NCI-H2081 treated with DMSO at 0.1 percent for 48 hours (cell line): ENCODE results near the gene ST7L.

ENCODE experiments used
- DNase-seq: peaks from one replicate; lab custom pipeline; 2025; lab: John Stamatoyannopoulos, UW

The ST7L gene

DNA sequence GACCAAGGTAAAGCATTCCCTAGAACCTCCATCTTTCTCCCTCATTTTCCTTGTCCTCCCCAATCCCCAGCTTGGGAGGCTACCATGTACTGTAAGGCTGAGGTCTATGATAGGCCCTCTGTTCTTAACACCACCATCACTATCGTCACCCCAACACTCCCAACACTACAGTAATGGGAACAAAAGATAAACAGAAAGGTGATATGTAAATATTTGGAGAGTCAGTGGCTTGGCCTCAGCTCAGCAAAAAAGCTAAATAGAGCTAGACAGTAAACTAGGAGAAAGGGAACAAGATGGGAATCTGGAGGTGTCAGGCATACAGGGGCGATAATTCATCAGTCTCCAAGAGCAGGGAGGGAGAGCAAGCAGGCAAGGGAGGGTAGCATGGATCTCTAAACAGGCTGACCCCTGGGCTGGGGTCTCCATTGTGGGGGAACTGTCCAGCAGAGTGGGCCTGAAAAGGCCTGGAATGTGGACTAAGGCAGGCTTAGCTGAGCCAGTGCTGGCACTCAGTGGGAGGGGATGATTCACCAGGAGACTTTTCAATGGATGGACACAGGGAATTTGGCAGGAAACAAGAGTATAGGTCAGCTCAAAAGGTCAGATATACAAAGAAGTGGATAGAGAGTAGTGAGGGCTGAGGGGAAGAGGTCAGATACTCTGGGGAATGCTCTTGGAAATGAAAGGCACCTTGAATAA is 103.5 kb downstream of the ST7L start:
- no peak for DNase-seq

- DNase-seq: no peak
Observed at GRCh38 chr1:112514901-112515300, 104.0 kb downstream of the ST7L start.

GRCh38 chr1:112513112-112513870 is 105.7 kb downstream of the ST7L start:
- no peak for DNase-seq

DNA sequence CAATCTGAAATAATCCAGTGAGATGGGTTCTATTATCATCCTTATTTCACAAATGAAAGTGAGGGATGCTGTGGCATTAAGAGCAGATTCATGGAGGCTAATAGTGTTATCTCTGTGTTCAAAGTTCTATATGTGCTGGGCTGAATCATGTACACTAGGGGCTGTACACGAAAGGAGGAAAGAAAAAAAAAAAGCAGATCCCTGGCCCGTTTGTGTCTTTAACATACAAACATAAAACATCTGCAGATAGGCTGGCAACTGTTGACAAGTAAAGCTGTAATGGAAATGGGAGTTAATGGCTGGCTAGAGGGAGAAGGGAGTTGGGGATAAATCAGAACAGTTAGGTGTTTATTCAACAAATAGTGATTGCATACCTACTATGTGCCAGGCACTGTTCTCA is 107.0 kb downstream of the ST7L start:
- no peak for DNase-seq

DNA sequence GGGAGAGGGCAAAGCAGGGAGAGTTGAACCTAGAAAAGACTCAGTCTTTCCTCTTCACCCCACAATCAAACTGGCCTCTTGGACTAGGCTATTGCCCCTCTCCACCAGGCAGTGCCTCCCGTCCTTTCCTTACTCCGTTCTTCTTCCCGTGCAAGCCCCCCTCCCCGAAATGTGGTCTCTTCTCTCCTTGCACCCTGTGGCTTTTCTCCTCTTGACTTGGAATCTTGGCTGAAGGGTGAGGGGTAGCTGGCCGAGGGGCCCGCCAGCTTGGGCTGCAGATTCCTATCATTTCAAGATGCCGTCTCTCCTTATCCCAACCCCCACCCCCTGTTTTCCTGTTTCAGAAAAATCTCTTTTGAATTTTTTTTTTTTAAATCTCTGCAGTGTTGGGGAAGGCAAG is 108.6 kb downstream of the ST7L start:
- DNase-seq: no peak

- DNase-seq: no peak
Observed at GRCh38 chr1:112509660-112510178, 109.2 kb downstream of the ST7L start.

DNA sequence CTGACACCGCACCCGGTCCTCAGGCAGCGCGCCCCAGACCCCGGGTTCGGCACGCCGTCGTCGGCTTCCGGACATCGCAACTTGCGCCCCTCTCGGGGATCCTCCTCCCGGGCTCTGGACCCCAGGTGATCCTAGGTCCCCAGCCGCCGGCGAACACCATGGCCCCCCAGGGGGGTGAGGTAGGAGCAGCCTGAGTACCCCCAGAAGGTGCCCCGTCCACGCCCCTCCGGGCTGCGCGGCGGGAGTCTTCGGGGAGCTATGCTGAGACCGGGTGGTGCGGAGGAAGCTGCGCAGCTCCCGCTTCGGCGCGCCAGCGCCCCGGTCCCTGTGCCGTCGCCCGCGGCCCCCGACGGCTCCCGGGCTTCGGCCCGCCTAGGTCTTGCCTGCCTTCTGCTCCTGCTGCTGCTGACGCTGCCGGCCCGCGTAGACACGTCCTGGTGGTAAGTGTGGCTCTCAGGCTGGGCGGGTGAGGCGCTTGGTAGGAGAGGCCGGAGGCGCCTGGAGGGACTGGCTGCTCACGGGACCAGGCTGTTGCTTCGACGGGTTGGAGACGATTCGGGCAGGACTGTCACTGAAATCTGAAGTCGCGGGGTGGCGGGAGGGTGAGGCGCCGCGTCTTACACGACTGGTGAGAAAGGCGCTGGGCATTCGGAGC is 109.8 kb downstream of the ST7L start:
- DNase-seq: no peak

DNA sequence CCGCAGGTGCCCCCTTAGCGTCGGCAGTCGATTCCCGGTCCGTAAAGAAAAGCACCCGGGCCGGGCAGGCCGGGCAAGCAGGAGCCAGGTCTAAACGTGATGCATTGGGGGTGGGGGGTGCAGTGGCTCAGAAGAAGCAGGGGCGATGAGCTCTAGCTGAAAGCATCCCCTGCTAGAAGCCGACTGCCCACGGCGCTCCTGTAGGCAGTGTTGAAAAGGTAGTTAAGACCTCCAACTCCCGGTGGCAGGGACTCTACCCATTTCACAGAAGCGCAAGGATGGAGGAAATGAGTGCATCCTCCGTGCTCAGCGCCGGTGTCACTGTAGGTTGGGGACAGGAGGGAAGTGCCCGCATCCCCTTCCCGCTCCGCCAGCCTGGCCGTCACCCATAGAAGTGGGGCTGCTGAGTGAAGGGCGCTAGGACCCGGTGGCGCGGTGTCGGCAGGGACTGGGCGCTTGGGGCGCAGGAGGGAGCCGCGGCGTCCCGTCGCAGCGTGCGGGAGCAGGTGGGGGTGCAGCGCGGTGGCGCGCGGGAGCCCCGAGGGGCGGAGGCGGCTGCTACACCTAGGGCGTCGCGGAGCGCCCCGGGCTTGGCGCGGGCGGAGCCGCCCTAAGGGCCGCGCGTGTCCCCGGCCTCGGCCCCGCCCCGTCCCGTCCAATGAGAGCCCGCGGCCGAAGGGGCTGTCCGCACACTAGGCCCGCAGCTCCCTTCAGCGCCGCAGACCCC is 110.5 kb downstream of the ST7L start, which contains the start of gene WNT2B:
Gene WNT2B (plus strand): TSS at position 688 of the 727 bp plus-strand sequence. CDS start 298 bp downstream, outside the sequence.
- no peak for DNase-seq

DNA sequence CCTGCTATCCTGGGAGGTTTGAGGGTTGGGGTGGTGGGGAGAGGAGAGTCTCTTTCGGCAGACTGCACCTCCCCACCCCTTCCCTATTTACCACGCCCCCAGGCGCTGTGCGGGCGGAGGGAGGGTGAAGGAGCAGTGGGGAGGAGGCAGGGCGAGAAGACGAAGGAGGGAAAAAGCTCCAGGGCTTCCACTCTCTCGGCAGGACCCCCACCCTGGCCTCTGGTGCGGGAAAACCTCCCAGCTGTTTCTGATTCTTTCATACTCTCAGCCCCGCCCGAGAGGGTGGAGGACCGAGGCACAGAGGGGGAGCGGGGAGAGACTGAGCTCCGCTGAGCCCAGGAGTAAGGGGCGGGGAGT is 111.0 kb downstream of the ST7L start:
- DNase-seq: no peak

GRCh38 chr1:112507336-112507735 is 111.6 kb downstream of the ST7L start:
- no peak for DNase-seq

GRCh38 chr1:112506731-112507130 is 112.2 kb downstream of the ST7L start:
- no peak for DNase-seq

- no peak for DNase-seq
Observed at GRCh38 chr1:112506306-112506705, 112.6 kb downstream of the ST7L start.

- DNase-seq: no peak
Observed at GRCh38 chr1:112505878-112506277, 113.1 kb downstream of the ST7L start.

DNA sequence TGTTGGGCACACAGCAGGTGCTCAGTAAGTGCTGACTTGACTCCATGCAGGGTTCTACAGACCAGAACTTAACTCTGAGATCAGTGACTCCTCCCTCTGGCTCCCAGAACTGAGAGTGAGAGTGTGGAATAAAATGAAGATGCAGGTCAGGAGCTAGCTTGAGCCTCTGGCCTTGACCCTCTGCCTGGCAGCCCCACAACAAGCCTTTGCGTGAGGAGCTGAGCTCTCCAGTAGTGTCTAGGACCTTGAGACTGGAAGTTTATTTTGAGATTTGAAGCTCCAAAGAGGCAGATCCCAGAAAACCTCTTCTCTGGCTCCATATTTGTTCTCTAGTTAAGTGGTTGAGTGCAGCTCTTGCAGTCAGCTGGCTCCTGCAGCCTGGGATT is 113.5 kb downstream of the ST7L start:
- no peak for DNase-seq

DNA sequence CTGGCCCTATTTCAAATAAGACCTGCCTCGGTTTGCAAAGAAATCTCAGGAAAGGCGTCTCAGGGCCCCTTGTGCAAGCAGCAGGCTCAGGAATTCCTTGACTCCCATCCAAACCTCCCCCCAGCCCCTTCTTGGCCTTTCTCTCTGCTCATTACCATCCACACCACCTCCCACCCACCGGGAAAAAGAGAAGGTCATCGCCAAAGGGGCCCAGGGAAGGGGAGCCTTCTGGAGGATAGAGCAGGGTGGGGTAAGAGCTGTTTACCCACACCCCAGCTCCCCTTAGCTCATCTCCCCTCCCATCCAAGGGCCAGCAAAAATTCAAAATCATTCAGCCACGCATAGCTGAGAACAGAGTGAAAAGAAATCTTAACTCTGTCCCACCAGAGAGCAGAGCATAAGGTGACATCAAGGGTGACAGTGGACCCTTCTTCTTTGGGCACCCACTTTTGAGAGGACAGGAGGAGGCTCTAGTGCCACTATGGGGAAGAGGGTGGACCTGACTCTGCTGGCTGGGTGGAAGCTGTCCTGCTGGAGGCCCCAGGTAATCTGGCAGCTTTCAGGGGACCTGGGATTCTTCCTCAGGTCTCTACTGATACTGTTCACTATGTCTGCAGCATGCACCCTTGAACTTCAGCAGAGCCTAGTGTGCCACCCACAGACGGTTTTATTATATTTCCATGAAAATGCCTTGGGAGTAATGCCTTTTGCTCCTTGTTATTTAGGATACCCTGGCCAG is 114.1 kb downstream of the ST7L start:
- DNase-seq: no peak

GRCh38 chr1:112504001-112504660 is 114.8 kb downstream of the ST7L start:
- DNase-seq: no peak

GRCh38 chr1:112502826-112503225 is 116.1 kb downstream of the ST7L start:
- no peak for DNase-seq

DNA sequence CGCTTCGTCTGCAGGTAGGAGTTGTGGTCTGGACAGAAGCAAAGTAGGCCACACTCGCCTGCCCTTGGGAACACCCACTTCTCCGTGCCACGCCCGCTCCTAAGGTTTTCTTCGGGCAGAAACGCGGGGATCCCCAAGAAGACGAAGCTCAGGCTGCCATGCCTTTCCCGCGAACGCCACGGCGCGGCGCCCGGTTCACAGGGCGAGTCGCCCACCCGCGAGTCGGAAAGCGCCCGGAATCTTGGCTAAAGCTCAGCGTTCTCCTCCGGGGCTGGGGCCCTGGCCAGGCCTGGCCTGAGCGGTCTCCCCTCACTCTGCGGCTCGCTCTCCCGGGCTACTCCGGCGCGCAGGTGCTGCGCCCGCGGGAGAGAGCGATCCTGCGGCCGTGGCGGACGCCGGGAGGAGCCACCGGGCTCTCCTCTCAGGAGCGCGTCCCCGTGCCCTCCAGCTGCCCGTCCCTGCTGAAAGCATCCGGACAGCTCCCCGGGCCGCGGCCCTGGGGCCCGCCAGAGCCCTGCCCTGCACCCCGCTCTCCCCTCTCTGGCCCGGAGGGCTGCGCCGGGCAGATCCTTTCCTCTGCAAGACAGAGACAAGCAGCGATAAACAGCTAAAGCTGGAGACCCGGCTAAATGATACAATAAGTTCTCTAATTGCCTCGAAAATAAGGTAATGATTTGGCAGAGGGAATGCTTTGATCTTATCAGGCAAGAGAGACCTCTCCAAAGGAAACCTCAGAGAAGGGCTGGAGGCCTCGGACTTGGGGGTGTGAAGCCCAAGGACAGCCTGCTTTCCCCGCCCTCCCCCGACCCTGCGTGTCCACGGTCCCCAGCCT is 116.9 kb downstream of the ST7L start:
- DNase-seq: no peak

- DNase-seq: no peak
Observed at GRCh38 chr1:112496290-112496689, 122.7 kb downstream of the ST7L start.

- no peak for DNase-seq
Observed at GRCh38 chr1:112493351-112493750, 125.6 kb downstream of the ST7L start.
